B cell (primary cell): ENCODE data around the gene U2AF2. TPM values are rescaled to one million over a fixed set of nuclear protein-coding genes. Genes with fewer than 3 reads are reported as not detected.

Source experiments
- ATAC-seq: fragments of 200-7000 bp; cut with Tn5 transposase; one replicate; pipeline ENCODE4 v1.10.0; 2021; ENCODE audit warnings: low read depth, mild to moderate bottlenecking, moderate number of reproducible peaks, moderate library complexity
- CTCF ChIA-PET: fragments of 350-600 bp; sonication (Branson Sonifier 250); formaldehyde crosslinking; loops from one replicate; lab custom pipeline; 2021; ENCODE audit warnings: antibody characterized with exemption, inconsistent platforms; lab: Charles Lee
- POLR2A ChIA-PET: fragments of 350-600 bp; sonication (Branson Sonifier 250); formaldehyde crosslinking; loops from one replicate; lab custom pipeline; 2021; ENCODE audit warnings: antibody characterized with exemption; lab: Charles Lee
- DNase-seq: peaks from one replicate; pipeline ENCODE4 v3.0.0; 2013
- H2AFZ ChIP-seq: 2 replicates; pipeline ENCODE4 v1.6.1; 2012; ENCODE audit warnings: mild to moderate bottlenecking, low read depth, low read length; ENCODE audit not compliant: insufficient read depth, poor library complexity, severe bottlenecking
- H3K27ac ChIP-seq, 2 donors: 1 replicate in 1 of 2; 2 replicates in 1 of 2; pipeline ENCODE4 v1.5.1; 2012 to 2013; ENCODE audit warnings: low read length in 2 of 2, mild to moderate bottlenecking in 2 of 2, moderate library complexity in 1 of 2
- H3K27me3 ChIP-seq, 4 experiments: fragments of 200-600 bp in 1 of 4; sonication (generic) in 1 of 4; replicated peaks in 1 of 4; 1 replicate in 2 of 4; 2 replicates in 2 of 4; pipeline versions ENCODE4 v1.6.1 to v1.7.0; 2013 to 2016; ENCODE audit warnings: low read length in 3 of 4, mild to moderate bottlenecking in 2 of 4, mixed read lengths in 1 of 4, moderate library complexity in 1 of 4; ENCODE audit not compliant: insufficient read depth in 4 of 4, control insufficient read depth in 3 of 4; ENCODE audit errors: control extremely low read depth in 1 of 4
- H3K36me3 ChIP-seq, 2 experiments: replicated peaks in 1 of 2; 1 replicate in 1 of 2; 2 replicates in 1 of 2; pipeline versions ENCODE4 v1.6.1 to v1.7.1; 2013; ENCODE audit warnings: low read length in 1 of 2; ENCODE audit not compliant: insufficient read depth in 2 of 2, control insufficient read depth in 1 of 2; ENCODE audit errors: control extremely low read depth in 1 of 2, extremely low read depth in 1 of 2
- H3K4me1 ChIP-seq, 2 donors: fragments of 200-600 bp in 1 of 2; sonication (generic) in 1 of 2; 1 replicate in 1 of 2; 2 replicates in 1 of 2; pipeline versions ENCODE4 v1.5.1 to v1.6.1; 2013 to 2017; ENCODE audit warnings: low read length in 2 of 2; ENCODE audit not compliant: control insufficient read depth in 2 of 2, insufficient read depth in 2 of 2
- H3K4me2 ChIP-seq: replicated peaks from 2 replicates; pipeline ENCODE3; 2012; ENCODE audit warnings: mild to moderate bottlenecking, low read depth, low read length; ENCODE audit not compliant: poor library complexity, severe bottlenecking
- H3K4me3 ChIP-seq, 5 experiments: fragments of 200-600 bp in 1 of 5; sonication (generic) in 1 of 5; 1 replicate in 3 of 5; 2 replicates in 2 of 5; pipeline versions ENCODE4 v1.5.1 to v1.7.0; 2011 to 2016; ENCODE audit warnings: low read length in 4 of 5, mild to moderate bottlenecking in 4 of 5, low read depth in 2 of 5, control low read depth in 1 of 5, moderate library complexity in 1 of 5; ENCODE audit not compliant: insufficient read depth in 1 of 5; ENCODE audit errors: control extremely low read depth in 1 of 5, extremely low read depth in 1 of 5
- H3K79me2 ChIP-seq: fragments of 200-600 bp; sonication (generic); one replicate; pipeline ENCODE4 v1.6.0; 2016; ENCODE audit warnings: low read length; ENCODE audit not compliant: control insufficient read depth, insufficient read depth
- H3K9ac ChIP-seq: fragments of 200-600 bp; sonication (generic); 2 replicates; pipeline ENCODE4 v1.6.1; 2017; ENCODE audit warnings: mild to moderate bottlenecking, low read length, moderate library complexity
- H3K9me3 ChIP-seq, 3 donors: one replicate each; pipeline versions ENCODE4 v1.6.1 to v1.7.1; 2013; ENCODE audit warnings: low read length in 2 of 3; ENCODE audit not compliant: control insufficient read depth in 2 of 3, insufficient read depth in 1 of 3; ENCODE audit errors: control extremely low read depth in 1 of 3
- H4K20me1 ChIP-seq: 2 replicates; pipeline ENCODE4 v1.6.0; 2012; ENCODE audit warnings: mild to moderate bottlenecking, low read length; ENCODE audit not compliant: insufficient read depth, control insufficient read depth, poor library complexity, severe bottlenecking
- H3K27ac Mint-ChIP-seq: one replicate; pipeline ENCODE4 v1.8.0; 2021; ENCODE audit warnings: mixed read lengths
- H3K27me3 Mint-ChIP-seq: one replicate; pipeline ENCODE4 v1.8.0; 2021; ENCODE audit warnings: mixed read lengths
- H3K4me1 Mint-ChIP-seq: one replicate; pipeline ENCODE4 v1.8.0; 2021; ENCODE audit warnings: mixed read lengths
- H3K4me3 Mint-ChIP-seq: one replicate; pipeline ENCODE4 v1.8.0; 2021; ENCODE audit warnings: mixed read lengths
- H3K9me3 Mint-ChIP-seq: one replicate; pipeline ENCODE4 v1.8.0; 2022; ENCODE audit warnings: mixed read lengths; ENCODE audit not compliant: insufficient read depth
- CTCF ChIP-seq: fragments of 200-600 bp; IDR thresholded peaks from one replicate; pipeline ENCODE4 v1.8.0; 2022; ENCODE audit warnings: antibody characterized with exemption, mild to moderate bottlenecking
- EZH2 ChIP-seq: IDR thresholded peaks from 2 replicates; pipeline ENCODE4 v1.6.1; 2012; ENCODE audit warnings: borderline replicate concordance, low read depth, mild to moderate bottlenecking, moderate library complexity, low read length; ENCODE audit not compliant: insufficient read depth, poor library complexity, severe bottlenecking
- WGBS: methylation state at CpG from one replicate; pipeline ENCODE4 v1.1.5; 2013; ENCODE audit warnings: missing lambda C conversion rate; ENCODE audit not compliant: insufficient coverage; 5-methylcytosine and 5-hydroxymethylcytosine counted together
- intact Hi-C: fragments of 100-400 bp; cut with micrococcal nuclease; formaldehyde crosslinking; loops from one replicate; pipeline ENCODE4 v1.10.0; 2022
- polyA plus RNA-seq: library from polyadenylated mRNA; depleted of rRNA; stranded (reverse); fragments of >200 nt; gene quantifications from 2 replicates; pipeline ENCODE4 v1.2.3, GENCODE V29; 2012
- total RNA-seq, 2 donors: library from RNA; stranded (reverse); fragments of 120-200 nt in 1 of 2; gene quantifications; 1 replicate in 1 of 2; 2 replicates in 1 of 2; pipeline versions ENCODE4 v1.2.3 to v1.2.4, GENCODE V29; 2013 to 2022

U2AF2 gene
- total and polyA plus RNA-seq, 2 donors (not counting 1 experiment from before 2014, with no cell fraction given): 275 to 300 TPM

GRCh38 chr19:55624109-55625003 lies 30.5 kb upstream of the U2AF2 start, which contains the start of gene ZNF784:
Gene ZNF784 (minus strand): TSS chr19:55624566. CDS start chr19:55624561, 5 bp downstream.
- Histone ChIP-seq H3K27me3 (no peaks in the 10 kb centered on the region), H3K9ac (peak within 1 kb of the TSS; percentile 85), H2AFZ (peak within 1 kb of the TSS; percentile 82), H3K27ac (peak within 1 kb of the TSS; percentile 87), H3K36me3 (peaks cover 0 to 6% of the 10 kb centered on the region in 2 experiments), H3K79me2 (peaks cover 8% of the 10 kb centered on the region), H3K4me1 (peaks cover 10 to 14% of the 10 kb centered on the region in 2 donors), H3K9me3 (no peaks in the 10 kb centered on the region), H3K4me3 (peak within 1 kb of the TSS in 4 of 5 experiments; percentile 47 to 84 (median 69)), H4K20me1 (peaks cover 7% of the 10 kb centered on the region), H3K4me2 (peak within 1 kb of the TSS; percentile 81)
- intact Hi-C loops: loop anchor here (1.0 to 10.0 kb wide), 9 partner anchors 8 to 520 kb away; partner anchors contain the start of genes FIZ1, ISOC2, UBE2S and ZNF444
- ChIA-PET POLR2A (interaction anchor here (0.5 to 2.4 kb wide), 18 partner anchors 8 to 496 kb away, joined by 3 to 58 read pairs (median 5); partner anchors contain the start of genes CCDC106, FIZ1, U2AF2 and UBE2S), CTCF (interaction anchor here (0.6 to 3.8 kb wide), 15 partner anchors 9 to 483 kb away, joined by 3 to 27 read pairs (median 5); partner anchors contain the start of genes FIZ1, ZNF628 and ZNF865)
- peak; percentile 97 for DNase-seq
- Mint-ChIP-seq H3K9me3 (no peaks in the 10 kb centered on the region), H3K27me3 (no peaks in the 10 kb centered on the region), H3K4me1 (peaks cover 18% of the 10 kb centered on the region), H3K4me3 (peak within 1 kb of the TSS; percentile 95), H3K27ac (peak within 1 kb of the TSS; percentile 99)
- TF ChIP-seq CTCF (no peak), EZH2 (no peak)
- ATAC-seq: peak; percentile 86
- WGBS: under 1% methylated on average over 49 of the region's 56 CpGs
